Head of caudate nucleus (tissue), 42 donors: ENCODE measurements around the gene GATAD2B.

ENCODE experiments used
- DNase-seq, 42 donors: peaks; one replicate each; pipeline versions ENCODE4 v3.0.0 to v3.0.0-alpha.2; 2020 to 2021; ENCODE audit warnings: mixed read lengths in 7 of 42
- intact Hi-C: fragments of 100-400 bp; cut with DNase I; formaldehyde crosslinking; loops from one replicate; pipeline ENCODE4 v1.15.0; 2022

Gene GATAD2B

GRCh38 chr1:153760440-153760839, 162.3 kb downstream of the GATAD2B start:
- intact Hi-C loops: no loop called here
- DNase-seq: no peak
